NCI-H526 (cell line): ENCODE measurements around the gene TTYH3.
"Not testable (repeated sequence)": the region's sequence is repeated elsewhere in the genome, so short reads cannot be mapped to it uniquely, and the experiment has no call there.

Experiments
- DNase-seq, 2 experiments: peaks; one replicate each; lab custom pipeline; 2025; lab: John Stamatoyannopoulos, UW

Gene TTYH3

GRCh38 chr7:2631946-2632732, at the start of gene TTYH3:
TSS of gene TTYH3 (plus strand) at chr7:2631986. CDS start at chr7:2632156, 170 bp downstream.
- DNase-seq = no peak

- DNase-seq = no peak
Measured at GRCh38 chr7:2582006-2582735, 49.6 kb upstream of the TTYH3 start.

GRCh38 chr7:2583798-2584580, 47.8 kb upstream of the TTYH3 start:
- no peak for DNase-seq

GRCh38 chr7:2585446-2585845, 46.3 kb upstream of the TTYH3 start:
- no peak for DNase-seq

- DNase-seq = no peak
Measured at GRCh38 chr7:2586326-2587020, 45.3 kb upstream of the TTYH3 start.

GRCh38 chr7:2587134-2587533, 44.7 kb upstream of the TTYH3 start:
- no peak for DNase-seq

GRCh38 chr7:2587778-2588177, 44.0 kb upstream of the TTYH3 start:
- DNase-seq = no peak

GRCh38 chr7:2589341-2589740, 42.4 kb upstream of the TTYH3 start:
- DNase-seq = no peak

GRCh38 chr7:2589941-2590340, 41.8 kb upstream of the TTYH3 start:
- not testable (repeated sequence) for DNase-seq

- DNase-seq = no peak
Measured at GRCh38 chr7:2592375-2592865, 39.4 kb upstream of the TTYH3 start.

GRCh38 chr7:2593036-2593727, 38.6 kb upstream of the TTYH3 start:
- no peak for DNase-seq

GRCh38 chr7:2594599-2594998, 37.2 kb upstream of the TTYH3 start:
- no peak for DNase-seq

- no peak for DNase-seq
Measured at GRCh38 chr7:2595258-2595860, 36.4 kb upstream of the TTYH3 start.

- no peak for DNase-seq
Measured at GRCh38 chr7:2596464-2597272, 35.1 kb upstream of the TTYH3 start.

GRCh38 chr7:2597273-2597640, 34.5 kb upstream of the TTYH3 start:
- no peak for DNase-seq

GRCh38 chr7:2598154-2598823, 33.5 kb upstream of the TTYH3 start:
- DNase-seq = no peak

- DNase-seq = no peak
Measured at GRCh38 chr7:2601065-2601464, 30.7 kb upstream of the TTYH3 start.

GRCh38 chr7:2601907-2602306, 29.9 kb upstream of the TTYH3 start:
- DNase-seq = no peak

- DNase-seq = no peak
Measured at GRCh38 chr7:2602406-2603043, 29.3 kb upstream of the TTYH3 start.
